T-helper 17 cell (primary cell): ENCODE data around the gene TCF7. TPM values are rescaled to one million over a fixed set of nuclear protein-coding genes. Genes with fewer than 3 reads are reported as not detected.

Experiments used
- ATAC-seq: fragments of 150-1000 bp; cut with Tn5 transposase; 2 replicates; pipeline ENCODE4 v1.10.0; 2021; ENCODE audit warnings: mild to moderate bottlenecking, moderate library complexity
- DNase-seq, 3 donors: peaks; one replicate each; pipeline versions ENCODE4 v3.0.0 to v3.0.0-alpha.2; 2020 to 2021
- H3K9me3 ChIP-seq: one replicate; pipeline ENCODE4 v1.7.0; 2013; ENCODE audit warnings: low read length, mild to moderate bottlenecking; ENCODE audit not compliant: control insufficient read depth, poor library complexity, severe bottlenecking
- H3K27ac Mint-ChIP-seq: one replicate; pipeline ENCODE4 v1.8.0; 2022; ENCODE audit warnings: mild to moderate bottlenecking, moderate library complexity, mixed read lengths
- H3K27me3 Mint-ChIP-seq: one replicate; pipeline ENCODE4 v1.8.0; 2022; ENCODE audit warnings: mixed read lengths
- H3K36me3 Mint-ChIP-seq: one replicate; pipeline ENCODE4 v1.8.0; 2022; ENCODE audit warnings: low read depth, mixed read lengths
- H3K4me1 Mint-ChIP-seq: one replicate; pipeline ENCODE4 v1.8.0; 2022; ENCODE audit warnings: mild to moderate bottlenecking, mixed read lengths
- H3K4me3 Mint-ChIP-seq: one replicate; pipeline ENCODE4 v1.8.0; 2022; ENCODE audit warnings: mild to moderate bottlenecking, moderate library complexity, mixed read lengths
- total RNA-seq, 4 donors: library from RNA in 2 of 4; stranded (reverse) in 2 of 4; gene quantifications; one replicate each; pipeline ENCODE4 v1.2.3 and lab custom pipeline; 2022 to 2026

Gene TCF7
- 100 to 1,000 TPM; 308 to 405 TPM for total RNA-seq
- 91.5 to 236 reads per million in 2 donors for total RNA-seq (lab: John Stamatoyannopoulos, UW)

DNA sequence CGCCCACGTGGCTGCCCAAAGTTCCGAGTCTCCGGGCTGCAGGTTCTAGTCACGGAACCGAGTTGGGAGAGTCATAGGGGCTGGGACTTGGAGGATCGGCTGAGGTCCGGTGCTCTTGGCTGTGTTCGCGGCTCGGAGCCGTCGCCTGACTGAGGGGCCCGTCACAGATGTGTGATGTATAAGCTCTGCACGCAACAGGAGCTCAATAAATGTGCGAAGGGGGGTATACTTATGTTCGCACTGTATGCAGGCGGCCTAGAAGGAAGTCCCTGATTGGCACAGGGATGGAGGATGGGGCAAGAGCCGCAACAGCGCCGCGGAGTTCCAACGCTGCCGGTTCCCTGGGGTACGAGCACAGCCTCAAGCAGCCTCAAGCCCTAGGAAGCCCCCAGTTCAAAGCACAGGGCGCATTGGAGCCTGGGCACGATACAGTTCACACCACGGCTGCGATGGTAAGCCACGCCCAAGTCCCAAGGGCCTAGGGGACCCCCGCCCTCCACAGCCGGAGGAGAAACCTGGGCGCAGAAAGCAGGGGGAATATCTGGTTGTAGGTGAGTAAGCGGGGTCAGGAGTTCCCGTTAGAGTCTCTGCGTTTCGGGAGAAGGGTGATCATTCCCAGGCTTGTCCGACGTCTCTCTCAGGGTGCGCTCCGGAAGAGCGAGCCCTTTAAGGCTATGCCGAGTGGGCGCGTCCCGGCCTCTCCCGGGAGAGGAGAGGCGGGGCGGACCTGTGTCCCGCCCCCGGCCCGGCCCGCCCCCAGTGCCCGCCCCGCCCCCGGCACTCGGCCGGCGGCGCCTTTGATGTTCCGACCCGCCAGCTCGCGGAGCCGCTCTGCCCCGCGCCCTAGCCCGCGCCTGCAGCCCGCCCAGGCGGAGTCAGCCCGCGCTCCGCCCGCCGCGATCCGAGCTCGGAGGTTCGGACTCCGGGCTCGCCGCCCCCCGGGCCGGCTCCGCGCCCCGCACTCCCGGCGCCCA is at the start of gene TCF7:
TCF7 (plus strand) TSS at position 780 of the 974 bp plus-strand sequence. CDS start 226 bp downstream, outside the sequence.
- H3K9me3 ChIP-seq: no peaks in the 10 kb centered on the region
- ATAC-seq: peak; percentile 79
- H3K4me3 Mint-ChIP-seq: peak within 1 kb of the TSS; percentile 98
- H3K36me3 Mint-ChIP-seq: peaks cover 17% of the 10 kb centered on the region
- no peaks in the 10 kb centered on the region for H3K27me3 Mint-ChIP-seq
- H3K4me1 Mint-ChIP-seq: peaks cover 55% of the 10 kb centered on the region
- DNase-seq: peak; percentile 63 to 83 (median 81)
- peak within 1 kb of the TSS; percentile 100 for H3K27ac Mint-ChIP-seq

DNA sequence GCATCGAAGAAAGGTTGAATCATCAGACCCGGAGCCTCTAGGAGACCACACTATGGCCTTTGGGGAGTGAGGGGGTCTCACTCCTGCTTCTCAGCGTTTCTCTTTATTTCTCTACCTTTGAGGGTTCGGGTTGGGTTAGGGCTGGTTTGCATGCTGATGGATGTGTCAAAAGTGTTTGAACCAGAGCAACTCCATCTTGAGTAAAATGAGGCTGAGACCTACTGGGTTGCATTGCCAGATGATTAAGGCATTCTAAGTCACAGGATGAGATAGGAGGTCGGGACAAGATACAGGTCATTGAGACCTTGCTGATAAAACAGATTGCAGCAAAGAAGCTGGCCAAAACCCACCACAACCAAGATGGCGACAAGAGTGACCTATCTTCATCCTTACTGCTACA is 44.9 kb upstream of the TCF7 start:
- DNase-seq (no peak), ATAC-seq (no peak)
- no peaks in the 10 kb centered on the region for H3K27me3 Mint-ChIP-seq
- peak overlapping the region; percentile 75 for H3K27ac Mint-ChIP-seq
- H3K4me1 Mint-ChIP-seq: peaks cover 28% of the 10 kb centered on the region
- no peaks in the 10 kb centered on the region for H3K9me3 ChIP-seq
- no peaks in the 10 kb centered on the region for H3K36me3 Mint-ChIP-seq
- peak overlapping the region; percentile 7 for H3K4me3 Mint-ChIP-seq

DNA sequence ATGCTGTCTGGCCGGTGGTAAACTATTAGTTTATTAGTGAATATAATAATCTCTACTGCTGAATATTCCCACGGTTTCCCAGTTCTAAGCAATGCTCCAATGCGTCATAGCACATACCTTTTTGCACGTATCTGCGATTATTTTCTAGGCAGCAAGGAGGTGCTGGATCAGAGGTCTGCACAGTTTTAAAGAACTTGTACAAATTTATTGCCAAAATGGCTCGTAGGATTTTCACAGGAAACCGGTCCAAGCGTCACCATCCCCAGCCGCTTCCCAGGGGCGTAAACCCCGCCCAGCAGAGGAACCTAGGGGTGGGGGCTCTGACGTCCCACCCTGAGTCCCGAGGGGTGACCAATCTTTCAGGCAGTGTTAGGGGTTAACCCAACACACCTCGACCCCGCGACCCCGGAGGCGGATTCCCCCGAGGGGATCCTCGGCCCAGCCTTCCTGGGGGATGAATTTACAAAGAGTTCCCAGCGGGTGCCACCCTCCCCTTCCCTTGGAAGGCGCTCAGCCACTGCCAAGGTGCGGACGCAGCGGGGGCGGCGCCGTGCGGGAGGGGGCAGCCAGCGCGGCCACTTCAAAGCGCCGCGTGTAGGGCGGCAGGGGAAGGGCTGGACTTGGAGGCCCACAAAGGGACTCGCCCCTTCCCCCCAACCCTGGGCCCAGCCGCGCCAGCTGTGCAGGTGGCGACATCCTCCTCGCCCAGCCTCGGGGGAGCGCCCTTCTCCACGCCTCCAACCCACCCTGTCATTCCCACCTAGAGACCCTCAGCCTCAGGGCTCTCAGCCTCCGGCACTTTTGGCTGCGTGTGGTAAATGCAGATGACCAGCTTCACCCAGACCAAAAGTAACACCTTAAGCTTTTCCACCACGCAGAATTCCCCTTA is 43.5 kb upstream of the TCF7 start:
- no peaks in the 10 kb centered on the region for H3K27me3 Mint-ChIP-seq
- H3K9me3 ChIP-seq: no peaks in the 10 kb centered on the region
- H3K36me3 Mint-ChIP-seq: no peaks in the 10 kb centered on the region
- H3K4me3 Mint-ChIP-seq: peak overlapping the region; percentile 88
- DNase-seq (no peak), ATAC-seq (peak; percentile 58)
- peaks cover 34% of the 10 kb centered on the region for H3K4me1 Mint-ChIP-seq
- peak overlapping the region; percentile 80 for H3K27ac Mint-ChIP-seq

DNA sequence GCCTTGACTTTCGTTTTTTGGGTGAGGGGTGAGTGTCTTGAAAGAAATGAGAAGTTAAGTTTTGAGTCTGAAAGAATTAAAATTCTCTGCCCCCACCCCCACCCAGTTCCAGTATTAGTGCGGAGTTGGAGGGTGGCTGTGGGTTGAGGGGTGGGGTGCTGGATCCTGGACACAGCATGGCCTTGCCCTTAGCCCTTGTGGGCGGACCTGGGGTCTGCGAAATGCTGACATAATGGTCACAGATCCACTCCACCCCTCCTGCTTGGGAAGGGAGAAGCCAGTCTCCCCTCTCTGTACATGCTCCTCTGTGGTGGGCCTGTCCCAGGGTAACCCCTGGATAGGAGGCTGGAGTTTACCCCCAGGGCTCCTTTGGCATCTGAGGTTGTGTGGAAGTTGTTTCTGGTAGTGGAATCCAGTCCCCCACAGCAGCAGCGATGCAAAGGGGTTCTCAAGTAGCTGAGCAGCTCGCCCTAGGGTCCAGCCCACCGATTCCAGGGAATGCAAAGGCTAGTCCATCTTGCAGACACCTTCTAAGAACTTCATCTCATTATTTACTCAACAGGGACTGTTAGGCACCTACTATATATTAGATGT is 42.8 kb upstream of the TCF7 start:
- H3K36me3 Mint-ChIP-seq: no peaks in the 10 kb centered on the region
- DNase-seq (no peak), ATAC-seq (no peak)
- H3K9me3 ChIP-seq: no peaks in the 10 kb centered on the region
- peak overlapping the region; percentile 80 for H3K27ac Mint-ChIP-seq
- H3K27me3 Mint-ChIP-seq: no peaks in the 10 kb centered on the region
- H3K4me3 Mint-ChIP-seq: peak overlapping the region; percentile 88
- H3K4me1 Mint-ChIP-seq: peaks cover 34% of the 10 kb centered on the region

DNA sequence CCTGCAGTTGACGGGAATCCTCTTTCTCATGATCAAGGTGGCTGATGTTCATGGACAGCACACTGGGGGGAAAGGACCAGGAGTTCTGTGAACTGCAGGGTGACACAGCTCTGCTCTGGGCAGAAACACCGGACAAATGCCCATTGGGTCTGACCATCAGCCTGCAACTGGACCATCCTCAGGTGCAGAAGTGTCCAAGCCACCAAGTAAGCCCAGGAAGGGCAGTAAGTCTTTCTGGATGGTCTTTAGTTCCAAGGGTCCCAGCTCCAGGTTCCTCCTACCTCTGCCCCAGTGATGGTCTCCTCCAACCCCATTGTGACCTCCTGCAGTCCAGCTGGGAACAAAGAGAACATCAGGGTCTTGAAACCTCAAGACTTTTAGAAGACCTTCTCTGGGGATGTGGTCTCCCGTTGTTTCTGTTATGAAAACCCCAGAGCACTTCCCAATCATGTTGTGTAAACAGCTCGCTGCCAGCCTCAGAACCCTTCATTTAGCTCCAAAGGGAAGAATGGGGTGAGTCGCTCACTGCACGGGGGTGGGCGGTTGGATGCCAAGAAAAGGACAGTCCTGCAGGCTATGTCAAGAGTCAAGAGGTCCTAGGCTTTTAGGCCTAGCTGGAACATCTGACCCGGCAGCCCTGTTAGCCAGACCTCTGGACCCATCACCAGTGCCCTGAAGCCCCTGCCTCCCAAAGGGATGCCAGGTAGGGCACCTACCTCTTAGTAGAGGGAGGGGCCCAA is 41.8 kb upstream of the TCF7 start:
- Mint-ChIP-seq H3K4me3 (no peak overlapping the region), H3K27me3 (no peaks in the 10 kb centered on the region), H3K27ac (peak overlapping the region; percentile 39), H3K4me1 (peaks cover 39% of the 10 kb centered on the region), H3K36me3 (no peaks in the 10 kb centered on the region)
- DNase-seq (no peak), ATAC-seq (no peak)
- no peaks in the 10 kb centered on the region for H3K9me3 ChIP-seq

DNA sequence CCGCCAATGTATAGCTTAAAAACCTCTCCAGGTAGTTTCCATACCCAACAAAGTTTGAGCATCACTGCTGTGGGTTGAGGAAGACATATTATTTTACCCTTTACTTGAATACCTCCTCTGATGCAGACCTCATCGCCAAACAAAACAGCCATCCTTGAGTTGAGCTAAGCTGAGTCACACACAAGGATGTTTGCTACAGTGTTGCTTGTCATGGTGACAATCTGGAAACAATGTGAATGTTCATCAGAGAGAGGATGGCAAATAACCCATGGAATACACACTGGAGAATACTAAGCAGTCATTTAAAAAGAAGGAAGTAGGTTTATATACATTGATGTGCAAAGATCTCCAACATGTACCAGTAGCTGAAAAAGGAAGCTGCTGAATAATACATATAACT is 41.1 kb upstream of the TCF7 start:
- Mint-ChIP-seq H3K36me3 (no peaks in the 10 kb centered on the region), H3K4me1 (peaks cover 39% of the 10 kb centered on the region), H3K27me3 (no peaks in the 10 kb centered on the region), H3K27ac (peak overlapping the region; percentile 39), H3K4me3 (no peak overlapping the region)
- ATAC-seq (no peak), DNase-seq (no peak)
- H3K9me3 ChIP-seq: no peaks in the 10 kb centered on the region

DNA sequence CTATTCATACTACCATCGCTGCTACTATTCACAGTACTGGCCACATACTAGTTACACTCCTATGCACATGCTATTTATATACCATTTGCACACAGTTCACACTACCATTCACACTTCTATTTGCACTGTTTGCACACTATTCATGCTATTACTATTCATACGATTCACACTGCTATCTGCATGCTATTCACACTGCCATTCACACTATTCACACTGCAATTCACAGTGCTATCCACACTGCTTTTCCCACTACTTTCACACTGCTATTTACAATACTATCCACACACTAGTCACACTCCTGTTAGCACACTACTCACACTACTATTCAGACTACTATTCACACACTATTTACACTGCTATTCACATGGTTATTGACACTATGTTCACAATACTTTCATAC is 39.4 kb upstream of the TCF7 start:
- Mint-ChIP-seq H3K4me3 (no peak overlapping the region), H3K27ac (no peak overlapping the region), H3K27me3 (no peaks in the 10 kb centered on the region), H3K4me1 (peaks cover 39% of the 10 kb centered on the region), H3K36me3 (no peaks in the 10 kb centered on the region)
- DNase-seq (no peak), ATAC-seq (no peak)
- H3K9me3 ChIP-seq: no peaks in the 10 kb centered on the region

DNA sequence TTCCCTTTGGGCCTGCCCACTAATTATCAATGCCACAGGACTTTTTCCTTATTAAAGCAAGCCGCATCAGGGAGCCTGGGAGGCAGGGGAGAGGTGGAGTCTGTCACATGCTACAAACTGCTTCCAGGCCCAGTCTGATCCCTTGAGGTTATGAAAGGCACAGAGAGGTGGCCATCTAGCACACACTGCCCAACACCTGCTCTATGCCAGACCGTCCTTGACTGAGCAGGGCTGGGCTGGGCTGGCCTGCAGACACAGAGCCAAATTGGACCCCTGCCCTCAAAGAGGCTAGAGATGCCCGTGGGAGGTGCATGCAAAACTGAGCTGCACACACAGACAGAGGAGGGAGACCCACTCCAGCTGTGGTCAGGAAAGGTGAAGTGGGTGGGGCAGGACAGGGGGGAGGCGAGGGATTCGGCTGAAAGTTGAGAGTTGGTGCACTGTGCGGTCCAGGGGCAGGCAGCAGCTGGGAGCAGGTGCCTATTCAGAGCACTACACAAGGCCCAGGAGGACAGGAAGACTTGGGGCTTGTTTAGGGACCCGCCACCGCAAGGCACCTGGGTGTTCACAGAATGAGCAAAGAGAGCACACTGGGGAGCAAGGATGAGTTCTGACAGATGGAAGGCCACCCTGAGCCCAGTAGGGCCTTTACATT is 36.4 kb upstream of the TCF7 start:
- H3K36me3 Mint-ChIP-seq: no peaks in the 10 kb centered on the region
- no peaks in the 10 kb centered on the region for H3K27me3 Mint-ChIP-seq
- ATAC-seq: peak; percentile 30
- peaks cover 40% of the 10 kb centered on the region for H3K4me1 Mint-ChIP-seq
- no peaks in the 10 kb centered on the region for H3K9me3 ChIP-seq
- H3K27ac Mint-ChIP-seq: peak overlapping the region; percentile 92
- no peak for DNase-seq
- H3K4me3 Mint-ChIP-seq: peak overlapping the region; percentile 63

DNA sequence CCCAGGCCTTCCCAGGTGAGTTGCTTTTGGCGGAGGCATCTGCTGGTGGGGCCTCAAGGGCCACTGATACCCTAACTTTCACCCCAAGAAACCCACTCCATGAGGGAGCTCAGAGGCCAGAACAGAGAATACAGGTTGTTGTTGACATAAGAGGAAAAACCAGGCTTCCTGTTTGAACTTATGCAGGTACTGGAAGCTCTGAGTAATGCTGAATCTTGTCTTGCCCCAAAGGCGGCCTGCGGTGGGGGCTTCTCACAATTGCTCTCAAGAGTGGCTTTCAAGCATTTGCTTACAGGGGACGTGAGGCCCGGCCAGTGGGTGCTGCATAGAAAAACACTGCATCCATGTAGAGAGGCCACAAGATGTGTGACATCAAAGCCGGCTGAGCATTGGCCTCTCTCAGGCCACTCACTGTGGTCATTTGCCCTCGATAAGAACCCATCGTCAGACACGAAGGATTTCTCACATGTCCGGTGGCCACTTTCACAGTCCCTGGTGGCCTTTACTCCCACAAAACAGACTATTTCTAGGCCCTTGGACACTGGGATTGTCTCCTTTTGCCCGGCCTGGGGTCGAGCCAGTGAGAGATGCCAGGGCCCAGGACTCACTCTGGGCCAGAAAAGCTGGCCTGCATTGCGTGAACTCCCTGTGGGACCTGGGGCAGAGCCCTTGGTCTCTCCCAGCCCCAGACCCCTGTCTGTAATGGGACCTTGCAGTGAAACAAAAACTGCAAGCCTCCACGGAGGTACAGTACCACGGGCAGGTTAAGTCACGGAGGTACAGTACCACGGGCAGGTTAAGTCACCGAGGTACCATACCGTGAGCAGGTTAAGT is 34.5 kb upstream of the TCF7 start:
- no peaks in the 10 kb centered on the region for H3K9me3 ChIP-seq
- Mint-ChIP-seq H3K4me3 (peak overlapping the region; percentile 64), H3K27me3 (no peaks in the 10 kb centered on the region), H3K27ac (peak overlapping the region; percentile 92), H3K36me3 (no peaks in the 10 kb centered on the region), H3K4me1 (peaks cover 45% of the 10 kb centered on the region)
- peak; percentile 80 for ATAC-seq
- peak in 1 of 3 donors; percentile 31 for DNase-seq

DNA sequence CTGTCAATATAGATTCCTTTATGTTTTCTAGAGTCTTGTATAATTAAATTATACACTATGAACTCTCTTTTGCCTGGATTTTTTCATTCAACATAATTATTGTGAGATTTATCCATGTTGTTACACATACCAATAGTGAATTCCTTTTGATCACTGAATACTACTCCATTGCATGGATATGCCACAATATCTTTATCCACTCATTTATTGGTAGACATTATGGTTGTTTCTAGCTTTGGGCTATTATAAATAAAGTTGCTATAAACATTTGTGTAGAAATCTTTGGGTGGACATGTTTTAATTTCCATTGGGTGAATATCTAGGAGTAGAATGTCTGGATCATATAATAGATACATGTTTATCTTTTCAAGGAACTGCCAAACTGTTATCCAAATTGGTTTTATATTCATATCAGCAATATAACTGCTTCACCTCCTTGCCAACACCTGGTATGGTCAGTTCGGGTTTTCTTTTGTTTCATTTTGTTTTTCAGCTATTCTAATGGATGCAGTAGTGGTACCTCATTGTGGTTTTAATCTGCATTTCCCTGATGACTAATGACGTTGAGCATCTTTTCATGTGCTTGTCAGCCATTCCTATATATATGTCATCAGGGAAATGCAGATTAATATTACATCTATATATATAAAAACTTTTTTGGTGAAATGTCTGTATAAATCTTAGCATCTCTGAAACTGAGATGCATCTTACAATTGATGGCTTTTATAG is 32.1 kb upstream of the TCF7 start:
- no peaks in the 10 kb centered on the region for H3K27me3 Mint-ChIP-seq
- no peaks in the 10 kb centered on the region for H3K9me3 ChIP-seq
- no peak for ATAC-seq
- H3K36me3 Mint-ChIP-seq: no peaks in the 10 kb centered on the region
- H3K4me3 Mint-ChIP-seq: no peak overlapping the region
- peak overlapping the region; percentile 53 for H3K27ac Mint-ChIP-seq
- H3K4me1 Mint-ChIP-seq: peaks cover 53% of the 10 kb centered on the region
- DNase-seq: no peak

DNA sequence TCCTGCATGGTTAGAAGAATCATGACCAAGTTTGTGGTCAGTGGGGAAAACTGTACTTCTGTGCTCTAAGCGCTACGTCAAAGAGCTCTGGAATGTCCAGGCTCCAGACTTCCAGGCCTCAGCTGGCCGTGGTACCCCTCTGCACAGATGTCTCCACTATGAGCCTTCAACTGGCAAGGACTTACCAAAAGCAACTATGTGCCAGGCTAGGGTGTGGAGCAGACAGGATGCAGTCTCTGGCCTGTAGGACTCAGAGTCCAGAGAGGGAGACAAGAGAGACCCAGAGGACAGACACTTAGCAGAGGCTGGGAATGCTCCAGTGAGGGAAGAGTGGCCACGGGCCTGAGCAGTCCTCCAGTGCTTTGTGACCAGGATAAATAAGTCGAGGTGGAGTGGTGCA is 31.0 kb upstream of the TCF7 start:
- Mint-ChIP-seq H3K36me3 (no peaks in the 10 kb centered on the region), H3K27ac (peak overlapping the region; percentile 86), H3K4me3 (no peak overlapping the region), H3K4me1 (peaks cover 53% of the 10 kb centered on the region), H3K27me3 (no peaks in the 10 kb centered on the region)
- H3K9me3 ChIP-seq: no peaks in the 10 kb centered on the region
- DNase-seq (no peak), ATAC-seq (no peak)
